Left forelimb (tissue), 1 donor: ENCODE measurements around the gene SF3B1.
"Not testable (repeated sequence)": the region's sequence is repeated elsewhere in the genome, so short reads cannot be mapped to it uniquely, and the experiment has no call there.

ENCODE experiments used
- DNase-seq: peaks from one replicate; pipeline ENCODE4 v3.0.0-alpha.2; 2018; ENCODE audit warnings: low spot score

The SF3B1 gene

GRCh38 chr2:197435598-197436420, 981 bp upstream of the SF3B1 start:
- no peak for DNase-seq

GRCh38 chr2:197433780-197434438, 919 bp downstream of the SF3B1 start:
- no peak for DNase-seq

GRCh38 chr2:197432527-197432926, 2.3 kb downstream of the SF3B1 start:
- not testable (repeated sequence) for DNase-seq

- no peak for DNase-seq
Measured at GRCh38 chr2:197431858-197432257, 3.0 kb downstream of the SF3B1 start.

GRCh38 chr2:197427986-197428385, 6.8 kb downstream of the SF3B1 start:
- DNase-seq: no peak

GRCh38 chr2:197426723-197427603, 7.9 kb downstream of the SF3B1 start:
- no peak for DNase-seq

GRCh38 chr2:197425550-197425949, 9.3 kb downstream of the SF3B1 start:
- DNase-seq: no peak

- DNase-seq: no peak
Measured at GRCh38 chr2:197423307-197423706, 11.5 kb downstream of the SF3B1 start.

GRCh38 chr2:197419438-197419837, 15.4 kb downstream of the SF3B1 start:
- no peak for DNase-seq

- DNase-seq: no peak
Measured at GRCh38 chr2:197416268-197416667, 18.6 kb downstream of the SF3B1 start.

- no peak for DNase-seq
Measured at GRCh38 chr2:197414515-197414914, 20.3 kb downstream of the SF3B1 start.

- DNase-seq: no peak
Measured at GRCh38 chr2:197414039-197414438, 20.8 kb downstream of the SF3B1 start.

- no peak for DNase-seq
Measured at GRCh38 chr2:197405582-197405981, 29.2 kb downstream of the SF3B1 start.

GRCh38 chr2:197399887-197400540, 34.8 kb downstream of the SF3B1 start:
- DNase-seq: no peak

GRCh38 chr2:197398913-197399312, 35.9 kb downstream of the SF3B1 start:
- DNase-seq: no peak

- DNase-seq: no peak
Measured at GRCh38 chr2:197391220-197391717, 43.6 kb downstream of the SF3B1 start.

GRCh38 chr2:197388866-197389587, 45.8 kb downstream of the SF3B1 start:
- no peak for DNase-seq

GRCh38 chr2:197387179-197387578, 47.6 kb downstream of the SF3B1 start:
- no peak for DNase-seq

- DNase-seq: no peak
Measured at GRCh38 chr2:197386242-197386641, 48.6 kb downstream of the SF3B1 start.

- DNase-seq: no peak
Measured at GRCh38 chr2:197383825-197384224, 51.0 kb downstream of the SF3B1 start.

- no peak for DNase-seq
Measured at GRCh38 chr2:197381641-197382040, 53.2 kb downstream of the SF3B1 start.
